ENCODE results near the gene BTBD9. TPM values are rescaled to one million over a fixed set of nuclear protein-coding genes. Genes with fewer than 3 reads are reported as not detected.
A peak's percentile ranks its signal among the peaks of the same experiment; 100 is the strongest.

Gene BTBD9
- total RNA-seq, 1 experiment from 2014 or later: 8.9 TPM

- no peak overlapping the region for H3K18ac ChIP-seq (ENCODE audit: insufficient read length, low read depth, low read length)
- no peaks in the 10 kb centered on the region for H3K9me3 ChIP-seq (ENCODE audit: control insufficient read depth, low read depth, low read length)
- H3K4me1 ChIP-seq (ENCODE audit: insufficient read depth, low read length): no peaks in the 10 kb centered on the region
- no peak overlapping the region for H3K27ac ChIP-seq (ENCODE audit: insufficient read length, low read depth, low read length)
- H3K27me3 ChIP-seq (ENCODE audit: insufficient read depth, low read length): no peaks in the 10 kb centered on the region
- H2AK5ac ChIP-seq (ENCODE audit: insufficient read length, low read length): no peak overlapping the region
- no peak overlapping the region for H2BK20ac ChIP-seq (ENCODE audit: low read depth, low read length, poor library complexity, severe bottlenecking)
- Mint-ChIP-seq H3K27me3 (ENCODE audit: low read depth) (no peaks in the 10 kb centered on the region), H3K36me3 (ENCODE audit: insufficient read depth in 1 of 3, low read depth in 3 of 3) (no peaks in the 10 kb centered on the region), H3K4me1 (peaks cover 15 to 43% of the 10 kb centered on the region in 2 experiments), H3K9me3 (no peaks in the 10 kb centered on the region), H3K27ac (peak overlapping the region in 2 of 3 experiments; percentile 22 to 51; a peak in 5 of 7 replicates), H3K4me3 (no peak overlapping the region; a peak in 1 of 5 replicates)
- H3K14ac ChIP-seq (ENCODE audit: insufficient read depth, low read length): no peak overlapping the region; the same call in 1 of the 2 replicates
- H2AFZ ChIP-seq (ENCODE audit: low read length): no peak overlapping the region
- H3K79me2 ChIP-seq (ENCODE audit: insufficient read depth, low read length): no peaks in the 10 kb centered on the region
- H3K23me2 ChIP-seq (ENCODE audit: insufficient read length, low read depth, low read length, poor library complexity, severe bottlenecking): no peaks in the 10 kb centered on the region
- no peak overlapping the region for H2BK15ac ChIP-seq (ENCODE audit: low read depth, low read length)
- DNase-seq: no peak
- no peaks in the 10 kb centered on the region for H3K79me1 ChIP-seq (ENCODE audit: insufficient read depth, low read depth, low read length, poor library complexity, severe bottlenecking)
- H3K23ac ChIP-seq (ENCODE audit: insufficient read length, low read depth, low read length): no peak overlapping the region
- no peak overlapping the region for H3K56ac ChIP-seq (ENCODE audit: insufficient read length, low read depth, low read length)
- WGBS (ENCODE audit: extremely low coverage, insufficient read length, low lambda C conversion rate): no CpG with 5 or more reads among the region's 32 CpGs
- TF ChIP-seq, protein P1, sequence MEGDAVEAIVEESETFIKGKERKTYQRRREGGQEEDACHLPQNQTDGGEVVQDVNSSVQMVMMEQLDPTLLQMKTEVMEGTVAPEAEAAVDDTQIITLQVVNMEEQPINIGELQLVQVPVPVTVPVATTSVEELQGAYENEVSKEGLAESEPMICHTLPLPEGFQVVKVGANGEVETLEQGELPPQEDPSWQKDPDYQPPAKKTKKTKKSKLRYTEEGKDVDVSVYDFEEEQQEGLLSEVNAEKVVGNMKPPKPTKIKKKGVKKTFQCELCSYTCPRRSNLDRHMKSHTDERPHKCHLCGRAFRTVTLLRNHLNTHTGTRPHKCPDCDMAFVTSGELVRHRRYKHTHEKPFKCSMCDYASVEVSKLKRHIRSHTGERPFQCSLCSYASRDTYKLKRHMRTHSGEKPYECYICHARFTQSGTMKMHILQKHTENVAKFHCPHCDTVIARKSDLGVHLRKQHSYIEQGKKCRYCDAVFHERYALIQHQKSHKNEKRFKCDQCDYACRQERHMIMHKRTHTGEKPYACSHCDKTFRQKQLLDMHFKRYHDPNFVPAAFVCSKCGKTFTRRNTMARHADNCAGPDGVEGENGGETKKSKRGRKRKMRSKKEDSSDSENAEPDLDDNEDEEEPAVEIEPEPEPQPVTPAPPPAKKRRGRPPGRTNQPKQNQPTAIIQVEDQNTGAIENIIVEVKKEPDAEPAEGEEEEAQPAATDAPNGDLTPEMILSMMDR (conservative IDR thresholded peaks at IDR 0.05): no peak
- no peak overlapping the region for H3K4ac ChIP-seq (ENCODE audit: low read depth, low read length)
- no peaks in the 10 kb centered on the region for H4K20me1 ChIP-seq (ENCODE audit: control insufficient read depth, insufficient read depth, insufficient read length)
- H4K91ac ChIP-seq (ENCODE audit: insufficient read length, low read depth, low read length): no peak overlapping the region
- no peak overlapping the region for H3K9ac ChIP-seq (ENCODE audit: extremely low read depth, insufficient read length, low read length)
- H2BK12ac ChIP-seq (ENCODE audit: insufficient read length, low read depth, low read length): no peak overlapping the region
- H4K5ac ChIP-seq (ENCODE audit: insufficient read length, low read depth, low read length): no peak overlapping the region
- no peak overlapping the region for H4K8ac ChIP-seq (replicated peaks; ENCODE audit: insufficient read length, low read depth, low read length)
- no peak overlapping the region for H3K4me2 ChIP-seq (ENCODE audit: insufficient read depth, insufficient read length, low read length)
- H2BK120ac ChIP-seq (ENCODE audit: low read depth, low read length, poor library complexity, severe bottlenecking): no peak overlapping the region
- H3T11ph ChIP-seq (ENCODE audit: low read length): no peak overlapping the region
- no peak overlapping the region for H2BK5ac ChIP-seq (ENCODE audit: insufficient read length, low read length)
These were observed 462.7 kb downstream of the BTBD9 start for GRCh38 chr6:38176797-38177751.

All from H9 (cell line).